HAP-1 (cell line): ENCODE measurements around the gene TBX4.

ENCODE experiments used
- DNase-seq, 2 experiments: peaks; one replicate each; pipeline ENCODE4 v3.0.0-alpha.2; 2016 to 2020; ENCODE audit warnings: low spot score in 2 of 2
- H3K27me3 ChIP-seq: fragments of 250-450 bp; sonication (Bioruptor Pico); 2 replicates; pipeline ENCODE4 v1.5.1; 2020; ENCODE audit warnings: low read depth, mild to moderate bottlenecking, moderate library complexity
- H3K36me3 ChIP-seq: fragments of 250-450 bp; sonication (Bioruptor Pico); replicated peaks from 2 replicates; pipeline ENCODE4 v1.5.1; 2020; ENCODE audit warnings: mild to moderate bottlenecking
- H3K4me1 ChIP-seq: fragments of 250-450 bp; sonication (Bioruptor Pico); 2 replicates; pipeline ENCODE4 v1.5.1; 2020; ENCODE audit warnings: mild to moderate bottlenecking
- H3K4me3 ChIP-seq: fragments of 250-450 bp; sonication (Bioruptor Pico); 2 replicates; pipeline ENCODE4 v1.5.1; 2020; ENCODE audit warnings: mild to moderate bottlenecking, moderate library complexity
- H3K9me3 ChIP-seq: fragments of 250-450 bp; sonication (Bioruptor Pico); 2 replicates; pipeline ENCODE4 v1.5.1; 2020; ENCODE audit warnings: mild to moderate bottlenecking, moderate library complexity
- in situ Hi-C: fragments of 300-500 bp; cut with MboI; formaldehyde crosslinking; loops from 3 replicates; pipeline ENCODE4 v1.14.3; 2020; ENCODE audit warnings: low sequenced_read_pairs, inconsistent platforms, mixed read lengths

TBX4 gene

DNA sequence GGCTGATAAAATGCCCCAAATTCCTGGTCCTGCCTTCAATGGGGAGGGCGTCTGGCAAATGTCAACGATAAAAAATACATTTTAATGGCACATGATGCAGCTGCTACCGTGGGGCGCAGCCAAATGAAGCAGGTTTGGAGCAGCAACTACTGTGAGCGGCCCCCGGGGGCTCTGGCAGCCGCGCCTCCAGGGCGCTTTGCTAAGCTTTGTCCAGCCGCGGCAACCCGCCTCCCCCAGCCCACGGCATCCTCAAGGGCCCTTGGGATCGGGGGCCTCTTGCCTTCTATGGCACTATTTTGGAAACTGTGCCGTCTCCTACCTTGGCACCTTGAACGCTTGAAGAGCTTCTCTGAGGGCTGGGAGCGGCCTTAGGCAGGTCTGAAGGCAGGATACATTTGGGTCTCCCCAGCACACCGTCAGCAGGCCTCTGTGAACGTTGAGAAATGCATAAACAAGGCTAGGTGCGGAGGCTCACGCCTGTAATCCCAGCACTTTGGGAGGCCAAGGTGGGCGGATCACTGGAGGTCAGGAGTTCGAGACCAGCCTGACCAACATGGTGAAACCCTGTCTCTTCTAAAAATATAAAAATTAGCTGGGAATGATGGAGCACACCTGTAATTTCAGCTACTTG lies 25.1 kb downstream of the TBX4 start:
- H3K4me3 ChIP-seq: no peak overlapping the region
- in situ Hi-C loops: no loop called here
- no peak for DNase-seq
- H3K4me1 ChIP-seq: no peaks in the 10 kb centered on the region
- no peaks in the 10 kb centered on the region for H3K27me3 ChIP-seq
- no peaks in the 10 kb centered on the region for H3K9me3 ChIP-seq
- no peaks in the 10 kb centered on the region for H3K36me3 ChIP-seq

DNA sequence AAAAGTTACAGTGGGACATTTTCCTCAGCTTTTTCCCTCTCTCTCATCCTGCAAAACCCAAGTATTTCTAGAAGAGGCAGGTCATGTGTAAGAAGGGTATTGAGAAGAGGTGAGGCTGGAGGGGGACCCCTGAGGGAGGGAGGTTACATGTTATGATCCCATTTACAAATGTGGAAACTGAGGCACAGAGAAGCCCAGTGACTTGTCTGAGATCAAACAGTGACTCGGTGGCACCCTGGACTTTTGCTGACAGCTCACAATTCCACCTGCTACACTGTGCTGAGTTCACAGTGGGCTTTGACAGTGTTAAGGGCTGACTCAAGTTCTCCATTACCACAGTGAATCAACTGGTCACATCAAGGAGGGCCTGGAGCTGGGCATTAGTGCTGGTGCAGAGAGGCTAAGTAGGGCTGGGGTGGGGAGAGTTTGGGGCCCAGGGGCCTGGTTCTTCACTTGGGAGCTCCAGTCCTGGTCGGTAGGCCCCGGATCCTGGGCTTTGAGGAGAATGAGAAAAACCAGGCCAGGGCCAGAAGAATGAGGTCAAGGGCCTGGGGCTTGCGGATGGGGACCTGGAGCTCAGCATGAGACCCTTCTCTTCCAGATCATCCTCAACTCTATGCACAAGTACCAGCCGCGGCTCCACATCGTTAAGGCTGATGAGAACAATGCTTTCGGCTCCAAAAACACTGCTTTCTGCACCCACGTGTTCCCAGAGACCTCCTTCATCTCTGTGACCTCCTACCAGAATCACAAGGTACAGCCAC lies 26.0 kb downstream of the TBX4 start:
- Histone ChIP-seq H3K4me1 (no peaks in the 10 kb centered on the region), H3K27me3 (no peaks in the 10 kb centered on the region), H3K4me3 (no peak overlapping the region), H3K9me3 (no peaks in the 10 kb centered on the region), H3K36me3 (no peaks in the 10 kb centered on the region)
- no peak for DNase-seq
- in situ Hi-C loops: no loop called here

- Histone ChIP-seq H3K9me3 (no peaks in the 10 kb centered on the region), H3K27me3 (no peaks in the 10 kb centered on the region), H3K4me3 (no peak overlapping the region), H3K4me1 (no peaks in the 10 kb centered on the region), H3K36me3 (no peaks in the 10 kb centered on the region)
- no peak for DNase-seq
- in situ Hi-C loops: no loop called here
Observed at GRCh38 chr17:61478790-61479492, 26.7 kb downstream of the TBX4 start.

- H3K36me3 ChIP-seq: no peaks in the 10 kb centered on the region
- H3K4me3 ChIP-seq: no peak overlapping the region
- H3K9me3 ChIP-seq: no peaks in the 10 kb centered on the region
- in situ Hi-C loops: no loop called here
- H3K27me3 ChIP-seq: no peaks in the 10 kb centered on the region
- no peak for DNase-seq
- no peaks in the 10 kb centered on the region for H3K4me1 ChIP-seq
Observed at GRCh38 chr17:61479493-61480413, 27.5 kb downstream of the TBX4 start.

- no peak for DNase-seq
- Histone ChIP-seq H3K4me3 (no peak overlapping the region), H3K27me3 (no peaks in the 10 kb centered on the region), H3K4me1 (no peaks in the 10 kb centered on the region), H3K9me3 (no peaks in the 10 kb centered on the region), H3K36me3 (no peaks in the 10 kb centered on the region)
- in situ Hi-C loops: no loop called here
Observed at GRCh38 chr17:61480414-61480807, 28.2 kb downstream of the TBX4 start.

- in situ Hi-C loops: no loop called here
- Histone ChIP-seq H3K4me1 (no peaks in the 10 kb centered on the region; the same call in 1 of the 2 replicates), H3K9me3 (no peaks in the 10 kb centered on the region), H3K36me3 (no peaks in the 10 kb centered on the region), H3K4me3 (no peak overlapping the region), H3K27me3 (no peaks in the 10 kb centered on the region)
- DNase-seq: no peak
Observed at GRCh38 chr17:61481421-61481820, 29.2 kb downstream of the TBX4 start.

DNA sequence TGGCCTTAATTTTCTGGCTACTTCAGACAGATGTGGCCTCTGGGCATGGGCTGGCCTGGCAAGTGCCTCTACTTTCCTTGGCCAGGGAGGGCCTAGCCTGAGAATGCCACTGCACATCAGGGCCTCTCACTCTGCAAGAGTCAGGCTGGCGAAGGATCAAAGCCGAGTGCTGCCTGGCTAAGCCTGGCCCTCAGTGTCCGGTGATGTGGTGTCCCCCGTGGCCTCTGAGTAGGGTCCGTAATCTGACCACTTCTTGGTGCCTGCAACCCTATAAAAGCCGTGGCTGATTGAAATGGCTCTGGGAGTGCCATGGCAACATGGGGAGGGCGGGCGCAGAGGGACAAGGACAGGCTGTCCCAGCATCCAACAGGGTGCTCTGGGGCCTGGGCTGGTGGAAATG lies 30.2 kb downstream of the TBX4 start:
- in situ Hi-C loops: no loop called here
- H3K9me3 ChIP-seq: no peaks in the 10 kb centered on the region
- H3K4me3 ChIP-seq: no peak overlapping the region
- no peaks in the 10 kb centered on the region for H3K36me3 ChIP-seq
- no peaks in the 10 kb centered on the region for H3K27me3 ChIP-seq
- DNase-seq: no peak
- no peaks in the 10 kb centered on the region; the same call in 1 of the 2 replicates for H3K4me1 ChIP-seq

- Histone ChIP-seq H3K9me3 (no peaks in the 10 kb centered on the region), H3K27me3 (no peaks in the 10 kb centered on the region), H3K36me3 (no peaks in the 10 kb centered on the region), H3K4me1 (no peaks in the 10 kb centered on the region; the same call in 1 of the 2 replicates), H3K4me3 (no peak overlapping the region)
- DNase-seq: no peak
- in situ Hi-C loops: no loop called here
Observed at GRCh38 chr17:61483778-61484116, 31.5 kb downstream of the TBX4 start.

DNA sequence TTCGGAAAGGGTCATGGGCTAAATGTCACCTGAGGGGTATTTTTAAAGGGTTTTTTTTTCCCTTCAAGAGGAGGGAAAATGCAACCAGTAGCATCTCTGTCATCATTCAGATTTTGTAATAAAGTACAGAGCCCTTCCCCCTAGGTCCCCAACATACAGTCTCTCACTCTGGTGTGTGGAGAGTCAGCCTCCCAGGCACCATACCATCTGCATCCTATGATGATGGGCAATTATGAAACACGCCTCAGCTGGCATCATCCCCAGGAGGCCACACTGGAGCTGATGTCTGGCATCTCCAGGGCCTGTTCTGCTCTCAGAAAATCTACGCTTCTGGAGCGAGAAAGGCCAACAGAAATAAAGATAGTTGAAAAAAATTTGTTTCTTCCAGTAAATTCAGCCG lies 32.0 kb downstream of the TBX4 start:
- no peak overlapping the region for H3K4me3 ChIP-seq
- in situ Hi-C loops: no loop called here
- H3K9me3 ChIP-seq: no peaks in the 10 kb centered on the region
- no peaks in the 10 kb centered on the region; the same call in 1 of the 2 replicates for H3K4me1 ChIP-seq
- no peaks in the 10 kb centered on the region for H3K36me3 ChIP-seq
- no peak for DNase-seq
- H3K27me3 ChIP-seq: no peaks in the 10 kb centered on the region

DNA sequence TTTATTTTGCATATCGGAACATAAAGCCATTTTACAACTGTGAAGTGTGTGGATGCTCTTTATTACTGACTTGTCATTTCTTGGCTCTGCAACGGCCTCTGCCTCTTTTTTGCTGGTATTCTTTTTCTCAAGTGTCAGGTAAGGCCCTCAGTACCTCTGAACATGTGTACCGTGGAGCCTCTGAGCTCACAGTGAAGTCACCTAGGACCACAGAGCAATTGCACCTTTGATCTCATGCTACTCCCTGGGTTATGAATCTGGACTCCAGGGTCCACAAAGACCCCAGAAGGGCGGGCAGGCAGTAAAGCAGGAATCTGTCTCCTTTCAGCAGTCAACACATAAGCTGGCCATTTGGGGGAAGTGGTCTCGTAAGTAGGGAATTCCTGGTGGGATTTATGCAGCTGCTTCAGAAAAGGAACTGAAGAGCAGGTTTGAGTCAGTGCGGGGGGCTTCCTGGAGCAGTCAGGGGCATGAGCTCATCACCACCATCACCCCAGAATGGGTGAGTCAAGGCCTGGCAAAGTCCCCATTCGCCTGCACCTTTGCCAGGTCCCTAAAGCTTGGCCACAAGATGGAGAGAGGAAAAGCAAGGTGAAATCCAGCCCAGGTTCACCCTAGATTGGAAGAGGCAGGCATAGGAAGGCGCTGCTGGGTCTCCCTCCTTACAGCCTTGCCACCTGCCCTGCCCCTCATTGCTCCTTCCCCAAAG lies 33.0 kb downstream of the TBX4 start:
- Histone ChIP-seq H3K4me3 (no peak overlapping the region), H3K4me1 (no peaks in the 10 kb centered on the region; the same call in 1 of the 2 replicates), H3K27me3 (no peaks in the 10 kb centered on the region), H3K9me3 (no peaks in the 10 kb centered on the region), H3K36me3 (no peaks in the 10 kb centered on the region)
- in situ Hi-C loops: no loop called here
- no peak for DNase-seq

- Histone ChIP-seq H3K4me1 (no peaks in the 10 kb centered on the region; the same call in 1 of the 2 replicates), H3K36me3 (no peaks in the 10 kb centered on the region), H3K27me3 (no peaks in the 10 kb centered on the region), H3K9me3 (no peaks in the 10 kb centered on the region), H3K4me3 (no peak overlapping the region)
- in situ Hi-C loops: no loop called here
- DNase-seq: no peak
Observed at GRCh38 chr17:61486135-61487120, 34.2 kb downstream of the TBX4 start.
